GM18867 (cell line): ENCODE measurements around the gene TRIM47.
A peak's percentile ranks its signal among the peaks of the same experiment; 100 is the strongest.

ENCODE experiments used
- ATAC-seq: cut with Tn5 transposase; IDR thresholded peaks from one replicate; pipeline ENCODE4 v1.9.1; 2021; ENCODE audit warnings: mild to moderate bottlenecking, moderate library complexity; ENCODE audit not compliant: unreplicated experiment

TRIM47 gene

DNA sequence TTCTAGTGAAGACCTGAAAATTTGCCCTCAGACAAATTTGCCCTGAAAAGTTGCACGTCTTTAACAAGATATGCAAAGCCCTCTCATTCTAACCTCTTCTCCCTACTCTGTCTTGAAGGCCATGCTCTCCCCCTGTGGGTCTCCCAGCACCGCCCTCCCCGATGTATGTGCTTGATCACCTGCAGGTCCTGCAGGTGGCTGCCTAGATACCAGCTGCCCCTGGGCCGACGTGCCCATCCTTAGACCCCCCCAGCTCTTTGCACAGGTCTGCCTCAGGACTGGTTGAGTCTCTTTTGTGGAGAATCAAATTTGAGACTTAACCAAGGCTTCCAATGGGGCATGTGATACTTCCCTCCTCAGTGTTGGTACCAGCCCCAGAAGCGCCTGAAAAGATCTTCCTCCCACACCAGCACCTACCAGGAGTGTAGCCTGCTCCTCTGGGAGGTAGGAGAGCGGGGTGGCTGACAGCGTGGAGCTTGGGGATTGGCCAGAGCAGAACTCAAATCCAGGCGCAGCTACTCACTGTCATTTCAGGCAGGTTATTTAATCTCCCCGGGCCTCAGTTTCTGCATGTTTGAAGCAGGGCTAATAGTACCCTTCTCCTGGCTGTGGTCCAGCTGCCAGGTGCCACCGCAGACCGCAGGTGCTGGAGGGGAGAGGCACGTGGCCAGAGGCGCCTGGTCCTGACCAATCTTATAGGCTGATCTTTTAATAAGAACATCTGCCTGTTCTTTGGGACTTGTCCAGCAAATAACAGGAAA lies 30.9 kb upstream of the TRIM47 start:
- ATAC-seq = no peak

DNA sequence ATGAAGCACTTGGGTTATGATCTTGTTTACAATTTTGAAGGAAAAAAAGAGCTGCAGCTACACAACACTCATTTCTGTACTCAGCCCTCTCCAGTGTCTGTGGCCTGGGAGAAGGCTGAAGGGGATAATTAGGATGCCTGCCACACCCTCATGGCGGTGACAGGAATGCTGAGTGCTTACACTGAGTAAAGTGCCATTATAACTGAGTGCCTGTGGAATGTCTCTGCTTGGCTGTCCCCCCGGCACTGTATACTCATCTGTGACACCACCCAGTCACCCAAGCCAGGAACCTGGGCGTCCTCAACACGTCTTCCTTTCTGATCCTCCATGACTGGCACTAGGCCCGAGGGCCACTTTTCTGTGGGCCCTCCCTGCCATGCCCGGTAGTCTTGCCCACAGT lies 29.8 kb upstream of the TRIM47 start:
- no peak for ATAC-seq

DNA sequence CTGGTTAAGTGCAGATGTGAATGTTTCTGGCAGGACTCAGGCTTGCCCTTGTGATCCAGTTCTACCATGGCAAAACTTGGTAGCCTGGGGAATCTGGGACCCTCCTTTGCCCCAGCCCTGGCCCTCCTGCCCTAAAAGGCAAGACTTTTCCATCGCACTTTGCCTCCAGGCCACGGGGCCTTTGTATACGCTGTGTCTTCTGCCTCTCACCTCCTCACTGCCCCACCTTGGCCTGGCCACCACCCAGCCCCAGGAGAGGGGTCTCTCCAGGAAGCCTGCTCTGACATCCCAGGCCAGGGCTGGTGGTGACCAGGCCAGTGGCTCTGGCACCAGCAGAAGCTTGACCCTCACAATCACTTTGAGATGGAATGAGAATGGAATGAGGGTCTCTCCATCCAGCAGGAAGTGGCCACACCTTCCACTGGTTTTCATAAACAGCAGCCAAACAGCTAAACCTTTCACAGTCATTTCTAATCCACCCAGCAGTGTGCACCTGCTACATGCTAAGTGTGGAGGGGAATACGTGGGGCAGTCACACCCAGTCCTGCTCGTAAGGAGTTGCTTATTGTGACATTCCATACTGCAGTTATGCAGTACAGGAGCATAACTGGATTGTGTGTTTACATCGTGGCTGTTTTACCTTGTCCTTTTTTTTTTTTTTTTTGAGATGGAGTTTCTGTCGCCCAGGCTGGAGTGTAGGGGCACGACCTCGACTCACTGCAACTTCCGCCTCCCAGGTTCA lies 27.9 kb upstream of the TRIM47 start:
- no peak for ATAC-seq

DNA sequence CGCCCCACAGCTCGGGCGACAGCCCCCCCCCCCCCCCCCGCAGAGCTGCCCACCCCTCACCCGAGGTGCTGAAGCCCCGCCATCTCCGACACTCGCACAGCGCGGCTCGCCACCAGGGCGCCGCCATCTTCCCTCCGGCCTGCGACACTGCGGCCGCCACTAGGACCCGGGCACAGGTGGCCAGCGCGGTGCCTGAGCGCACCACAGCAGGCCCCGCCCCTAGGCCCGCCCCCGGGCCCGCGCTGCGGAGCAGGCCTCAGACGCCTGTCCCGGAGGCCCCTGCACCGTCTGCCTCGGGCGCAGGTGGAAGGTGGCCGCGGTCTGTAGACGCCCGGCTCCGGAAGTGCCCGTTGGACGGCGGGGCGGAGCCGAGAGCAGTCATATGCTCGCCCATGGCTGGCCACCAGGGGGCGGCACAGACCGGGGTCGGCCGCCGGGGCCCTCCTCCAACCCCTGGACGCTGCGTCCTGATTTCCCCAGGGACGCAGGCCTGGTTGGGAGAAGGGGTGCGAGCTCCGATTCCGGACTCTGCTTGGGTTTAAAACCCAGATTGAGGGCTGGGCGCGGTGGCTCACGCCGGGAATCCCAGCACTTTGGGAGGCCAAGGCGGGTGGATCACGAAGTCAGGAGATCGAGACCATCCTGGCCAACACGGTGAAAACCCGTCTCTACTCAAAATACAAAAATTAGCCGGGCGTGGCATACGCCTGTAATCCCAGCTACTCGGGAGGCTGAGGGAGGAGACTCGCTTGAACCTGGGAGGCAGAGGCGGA lies 26.6 kb upstream of the TRIM47 start, which contains the start of gene MRPL38:
MRPL38 (minus strand) TSS at position 136 of the 773 bp plus-strand sequence; CDS start at position 127, 9 bp downstream.
- ATAC-seq = peak; percentile 88

DNA sequence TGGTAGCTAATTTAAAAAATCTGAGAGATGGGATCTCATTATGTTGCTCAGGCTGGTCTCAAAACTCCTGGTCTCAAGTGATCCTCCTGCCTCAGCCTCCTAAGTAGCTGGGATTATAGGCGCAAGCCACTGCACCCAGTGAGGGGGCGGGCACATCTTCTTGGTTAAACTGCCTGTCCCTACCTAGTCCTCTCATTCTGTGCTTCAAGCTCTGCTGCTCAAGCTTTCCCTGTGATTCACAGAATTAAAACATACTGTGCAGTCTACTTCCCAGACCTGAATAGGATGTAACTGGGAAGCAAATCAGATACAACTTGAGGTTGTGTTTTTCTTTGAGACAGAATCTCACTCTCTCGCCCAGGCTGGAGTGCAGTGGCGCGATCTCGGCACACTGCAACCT lies 24.0 kb upstream of the TRIM47 start:
- no peak for ATAC-seq

DNA sequence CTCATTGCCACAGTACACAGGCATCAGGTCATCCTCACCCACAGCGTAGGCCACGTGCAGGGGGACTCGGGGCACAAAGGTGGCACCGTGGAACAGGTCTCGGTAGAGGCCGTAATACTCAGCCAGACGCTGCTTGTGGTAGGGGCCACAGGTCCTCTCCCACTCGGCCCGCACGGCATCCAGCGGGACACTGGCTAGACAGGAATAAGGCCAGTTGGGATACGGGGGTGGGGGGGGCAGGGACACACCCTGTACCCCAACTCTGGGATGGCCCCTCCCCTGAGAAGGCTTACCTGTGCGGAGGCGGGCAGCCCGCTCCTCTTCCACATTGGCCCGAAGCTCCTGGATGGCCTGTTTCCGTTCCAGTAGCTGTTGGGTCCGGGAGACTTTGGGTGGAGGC lies 23.3 kb upstream of the TRIM47 start:
- no peak for ATAC-seq

DNA sequence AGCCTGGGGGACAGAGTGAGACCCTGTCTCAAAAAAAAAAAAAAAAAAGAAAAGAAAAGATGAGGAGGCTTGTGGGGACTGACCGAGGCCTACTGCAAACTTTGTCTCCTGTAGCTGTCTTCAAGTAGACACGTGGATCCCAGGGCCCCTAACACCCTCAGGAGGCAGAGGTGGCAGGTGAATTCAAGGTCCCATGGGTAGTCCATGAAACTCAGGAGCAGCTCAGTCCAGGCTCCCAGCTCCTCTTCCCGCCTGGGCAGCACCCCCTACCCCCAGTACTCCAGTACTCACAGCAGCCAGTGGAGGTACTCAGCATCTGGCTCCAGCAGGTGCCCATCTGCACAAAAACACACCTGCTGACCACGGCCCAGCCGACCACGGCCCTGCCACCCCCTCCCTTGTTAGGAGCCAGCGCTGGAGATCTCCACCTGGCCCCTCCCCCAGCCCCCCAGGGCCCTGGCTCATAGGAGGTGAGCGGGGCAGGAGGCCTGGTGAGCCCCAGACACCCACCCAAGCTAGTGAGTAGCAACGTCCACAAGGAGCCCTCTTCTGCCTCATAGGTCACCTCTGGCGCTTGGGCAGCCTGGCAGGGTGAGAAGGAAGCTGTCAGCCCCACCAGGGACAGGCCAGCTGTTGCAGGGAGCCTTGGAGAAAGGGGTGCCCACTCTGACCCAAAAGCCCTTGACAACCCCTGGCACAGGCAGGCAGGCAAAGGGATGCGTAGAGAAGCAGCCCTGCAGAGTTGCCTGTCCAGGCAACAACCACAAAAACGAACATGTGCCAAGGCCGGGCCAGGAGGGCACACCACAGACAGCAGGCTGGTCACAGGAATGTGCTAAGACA lies 22.5 kb upstream of the TRIM47 start:
- no peak for ATAC-seq

DNA sequence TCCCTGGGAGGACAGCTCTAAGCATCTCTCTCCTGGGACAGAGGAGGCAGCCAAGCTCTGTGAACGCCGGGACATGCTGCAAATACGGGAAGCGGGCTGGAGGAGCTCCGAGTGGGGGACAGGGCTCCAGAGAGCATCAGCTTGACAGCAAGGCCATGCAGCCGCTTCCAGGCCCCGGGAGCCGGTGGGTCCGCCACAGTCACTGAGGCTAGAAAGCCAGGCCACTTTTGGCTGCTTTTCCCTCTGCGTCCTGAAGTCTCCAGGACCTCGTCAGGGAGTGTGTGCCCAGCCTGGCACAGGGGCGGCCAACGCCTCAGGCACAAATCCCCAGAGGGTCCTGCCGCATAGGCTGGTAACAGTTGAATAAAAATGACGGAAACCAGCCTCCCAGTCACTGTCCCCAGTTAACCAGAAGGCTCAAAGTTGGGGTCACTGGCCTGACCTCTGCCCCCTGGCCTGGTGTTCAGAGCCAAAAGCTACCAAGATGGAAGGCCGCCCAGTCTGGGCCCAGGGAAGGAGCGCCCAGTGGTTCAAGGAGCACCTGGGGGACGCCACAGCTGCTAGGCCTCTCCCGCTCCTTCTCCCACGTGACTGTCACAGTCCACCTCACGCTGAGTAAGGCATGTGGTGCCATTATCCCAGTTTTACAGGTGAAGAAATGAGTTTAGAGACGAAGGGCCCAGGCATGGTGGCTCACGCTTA lies 21.5 kb upstream of the TRIM47 start:
- no peak for ATAC-seq

DNA sequence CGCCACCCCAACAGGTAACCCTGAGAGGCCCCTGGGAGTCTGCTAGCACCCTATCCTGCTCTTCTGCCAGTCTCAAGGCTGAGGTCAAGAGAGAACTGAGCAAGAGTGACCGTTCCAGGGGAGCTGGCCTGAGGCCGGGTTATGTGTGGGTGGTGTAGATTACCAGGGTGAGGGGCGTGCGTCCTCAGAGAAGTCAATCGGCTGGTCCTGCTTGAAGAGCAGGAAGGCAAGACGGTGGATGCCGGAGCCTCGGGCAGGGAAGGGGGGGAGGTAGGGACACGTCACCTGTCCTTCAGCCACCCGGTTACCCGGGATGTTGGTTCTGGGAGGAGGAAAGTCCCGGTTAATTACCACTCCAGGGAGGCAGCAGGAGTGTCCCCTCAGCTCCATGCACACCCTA lies 21.0 kb upstream of the TRIM47 start:
- no peak for ATAC-seq

DNA sequence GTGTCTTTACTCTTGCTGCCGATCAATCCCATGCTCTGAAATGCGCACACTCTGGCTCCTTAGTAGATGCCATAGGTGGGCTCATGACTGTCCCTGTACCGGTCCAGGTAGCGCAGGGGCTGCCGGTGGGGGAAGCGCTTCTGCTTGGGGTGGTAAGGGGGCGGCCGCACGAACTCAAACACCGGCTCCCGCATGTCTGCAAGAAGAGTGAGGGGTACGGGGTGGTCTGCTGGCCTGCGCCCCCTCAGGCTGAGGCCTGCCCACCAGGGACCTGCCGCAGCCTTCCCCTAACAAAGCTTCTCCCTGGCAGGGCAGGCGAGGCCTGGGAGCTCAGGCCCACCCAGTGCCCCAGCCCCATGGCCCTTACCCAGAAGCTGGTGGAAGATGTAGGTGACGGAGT lies 20.4 kb upstream of the TRIM47 start:
- ATAC-seq = no peak

DNA sequence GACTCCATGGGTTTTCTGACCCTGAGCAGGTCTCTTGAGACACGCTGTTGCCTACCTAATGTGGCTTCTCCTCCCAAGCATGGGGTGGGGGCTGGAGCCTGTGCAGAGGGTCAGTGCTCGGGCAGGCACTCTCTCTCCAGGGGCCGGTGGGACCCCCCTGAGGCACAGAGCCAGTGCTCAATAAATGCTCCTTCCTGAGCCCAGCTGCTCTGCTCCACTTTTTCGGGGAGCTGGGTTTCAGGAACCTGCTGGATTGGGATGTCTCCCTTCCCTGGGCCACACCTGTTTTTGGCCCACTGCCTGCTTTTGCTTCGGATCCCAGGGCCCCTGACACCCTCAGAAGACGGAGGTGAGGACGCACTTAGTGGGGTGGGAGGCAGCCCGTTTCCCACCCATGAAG lies 19.7 kb upstream of the TRIM47 start:
- ATAC-seq = no peak

DNA sequence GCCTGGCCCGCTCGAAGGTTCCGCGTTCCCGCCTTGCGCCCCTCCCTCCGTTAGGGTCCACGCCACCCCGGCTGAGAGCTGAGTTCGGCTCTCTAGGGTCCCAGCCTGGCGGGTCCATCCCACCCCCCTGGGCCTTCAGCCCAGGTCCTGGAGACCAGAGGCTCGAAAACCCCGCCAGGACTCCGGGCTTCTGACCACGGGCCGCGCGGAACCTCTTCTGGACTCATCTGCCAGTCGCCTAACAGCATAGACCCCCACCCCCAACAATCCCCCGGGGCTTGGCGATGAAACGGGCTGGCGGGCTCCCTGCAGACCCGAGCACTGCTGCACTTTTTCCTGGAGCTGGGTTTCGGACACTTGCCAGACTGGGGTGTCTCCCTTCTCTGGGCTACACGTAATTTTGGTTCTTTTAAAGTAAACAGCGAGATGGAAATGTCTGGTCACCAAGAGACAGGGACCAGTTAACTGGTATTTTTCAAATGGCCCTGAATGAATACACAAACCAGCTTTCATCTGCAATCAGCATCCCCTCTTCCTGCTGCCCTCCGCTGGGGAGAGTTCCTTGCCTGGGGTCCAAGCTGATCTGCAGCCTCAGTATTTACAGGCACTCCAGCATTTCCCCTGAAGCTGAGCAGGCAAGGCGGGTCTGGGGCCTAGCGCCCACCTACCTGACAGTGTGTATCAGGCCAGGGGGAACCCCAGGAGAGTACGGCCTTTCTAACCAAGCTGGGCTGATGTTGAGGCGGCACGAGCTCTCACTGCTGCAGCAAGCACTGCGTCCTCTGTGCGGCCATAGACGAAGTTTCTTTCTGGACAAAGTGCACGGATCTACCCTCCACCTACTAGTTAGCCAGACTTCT lies 19.0 kb upstream of the TRIM47 start:
- ATAC-seq = no peak

DNA sequence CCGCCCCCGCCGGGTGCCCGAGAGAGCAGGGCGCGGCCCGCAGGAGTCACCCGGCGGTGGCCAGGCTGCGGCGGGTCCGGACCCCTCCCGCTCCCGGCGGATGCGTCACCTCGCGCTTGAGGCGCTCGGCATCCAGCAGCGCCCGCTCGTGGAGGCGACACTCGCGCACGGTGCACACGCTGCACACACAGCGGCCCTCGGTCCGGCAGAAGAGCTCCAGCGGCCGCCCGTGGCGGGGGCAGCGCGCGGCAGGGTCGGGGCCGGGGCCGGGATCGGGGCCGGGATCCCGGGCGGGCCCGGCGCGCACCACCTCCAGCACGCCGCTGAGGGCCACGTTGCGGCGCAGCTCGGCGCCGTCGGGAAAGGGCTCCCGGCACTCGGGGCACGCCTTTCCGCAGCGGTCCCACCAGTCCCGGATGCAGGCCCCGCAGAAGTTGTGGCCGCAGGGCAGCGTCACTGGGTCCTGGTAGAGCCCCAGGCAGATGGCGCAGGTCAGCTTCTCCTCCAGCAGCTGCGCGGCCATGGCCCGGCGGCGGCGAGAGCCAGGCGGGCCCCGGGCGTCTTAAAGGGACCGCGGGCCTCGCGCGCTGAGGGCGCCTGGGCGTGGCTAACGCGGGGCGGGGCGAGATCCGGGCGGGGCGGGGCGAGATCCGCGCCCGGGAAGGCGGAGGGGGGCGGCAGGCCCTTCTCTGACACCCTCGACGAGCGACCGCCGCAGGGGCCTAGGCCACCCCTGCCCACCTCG lies 18.2 kb upstream of the TRIM47 start, which contains the start of gene TRIM65:
TRIM65 (minus strand) TSS at position 537 of the 745 bp plus-strand sequence; CDS start at position 523, 14 bp downstream.
- peak; percentile 56 for ATAC-seq

DNA sequence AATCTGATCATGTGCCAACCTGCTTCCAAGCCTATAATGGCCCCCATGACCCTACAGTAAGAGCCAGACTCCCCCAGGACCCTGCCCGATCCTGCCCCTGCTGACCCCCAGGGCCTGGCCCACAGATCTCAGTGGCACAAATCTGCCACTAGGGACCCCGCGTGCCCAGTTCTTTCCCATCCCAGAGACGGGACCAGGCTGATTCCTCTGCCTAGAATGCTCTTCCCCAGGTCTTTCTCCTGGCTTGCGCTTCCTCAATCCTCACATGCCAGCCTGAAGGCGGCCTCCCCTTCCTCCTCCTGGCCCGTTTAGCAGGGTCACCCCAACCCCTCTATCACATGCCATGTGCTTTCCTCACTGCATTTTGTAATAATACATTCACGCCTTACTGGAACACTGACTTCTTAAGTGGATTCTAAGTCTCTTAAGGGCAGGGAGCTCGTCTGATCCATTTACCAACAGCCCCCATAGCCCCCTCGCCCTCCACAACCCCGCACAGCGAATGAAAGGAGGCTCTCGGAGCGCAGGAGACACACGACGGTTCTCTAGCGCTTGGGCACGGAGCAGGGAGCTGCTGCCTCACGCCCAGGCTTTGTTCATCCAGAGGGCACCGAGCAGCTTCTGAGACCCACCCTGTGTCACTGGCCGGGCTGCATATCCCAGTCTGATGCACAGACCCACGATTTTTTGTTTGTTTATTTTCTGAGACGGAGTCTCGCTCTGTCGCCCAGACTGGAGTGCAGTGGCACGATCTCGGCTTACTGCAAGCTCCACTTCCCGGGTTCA lies 17.2 kb upstream of the TRIM47 start:
- no peak for ATAC-seq

DNA sequence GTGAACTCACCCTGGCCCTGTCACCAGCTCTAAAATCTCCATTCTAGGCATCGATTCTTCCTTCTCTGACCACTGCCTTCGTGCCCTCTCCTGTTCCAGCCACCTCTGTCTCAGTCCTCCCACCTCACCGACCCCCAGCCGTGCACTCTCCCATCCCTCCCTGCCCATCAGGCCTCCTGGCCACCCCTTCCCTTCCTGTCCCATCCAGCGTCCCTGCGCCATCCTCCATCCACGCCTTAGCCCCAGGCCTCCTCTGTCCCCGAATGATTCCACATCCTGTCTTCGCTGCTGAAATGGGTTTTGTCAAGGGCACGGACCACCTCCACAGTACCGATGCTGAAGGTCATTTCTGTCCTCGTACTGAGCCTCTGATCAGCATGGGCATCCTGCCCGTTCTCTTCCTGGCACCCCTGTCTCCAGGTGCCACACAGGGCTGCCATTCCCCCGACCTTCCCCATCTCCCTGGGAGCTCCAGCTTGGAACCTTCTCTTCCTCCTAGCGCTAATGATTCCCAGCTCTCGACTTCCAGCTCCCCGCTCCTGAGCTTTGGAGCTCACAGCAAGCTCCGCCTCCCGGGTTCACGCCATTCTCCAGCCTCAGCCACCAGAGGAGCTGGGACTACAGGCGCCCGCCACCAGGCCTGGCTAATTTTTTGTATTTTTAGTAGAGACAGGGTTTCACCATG lies 15.8 kb upstream of the TRIM47 start:
- no peak for ATAC-seq

DNA sequence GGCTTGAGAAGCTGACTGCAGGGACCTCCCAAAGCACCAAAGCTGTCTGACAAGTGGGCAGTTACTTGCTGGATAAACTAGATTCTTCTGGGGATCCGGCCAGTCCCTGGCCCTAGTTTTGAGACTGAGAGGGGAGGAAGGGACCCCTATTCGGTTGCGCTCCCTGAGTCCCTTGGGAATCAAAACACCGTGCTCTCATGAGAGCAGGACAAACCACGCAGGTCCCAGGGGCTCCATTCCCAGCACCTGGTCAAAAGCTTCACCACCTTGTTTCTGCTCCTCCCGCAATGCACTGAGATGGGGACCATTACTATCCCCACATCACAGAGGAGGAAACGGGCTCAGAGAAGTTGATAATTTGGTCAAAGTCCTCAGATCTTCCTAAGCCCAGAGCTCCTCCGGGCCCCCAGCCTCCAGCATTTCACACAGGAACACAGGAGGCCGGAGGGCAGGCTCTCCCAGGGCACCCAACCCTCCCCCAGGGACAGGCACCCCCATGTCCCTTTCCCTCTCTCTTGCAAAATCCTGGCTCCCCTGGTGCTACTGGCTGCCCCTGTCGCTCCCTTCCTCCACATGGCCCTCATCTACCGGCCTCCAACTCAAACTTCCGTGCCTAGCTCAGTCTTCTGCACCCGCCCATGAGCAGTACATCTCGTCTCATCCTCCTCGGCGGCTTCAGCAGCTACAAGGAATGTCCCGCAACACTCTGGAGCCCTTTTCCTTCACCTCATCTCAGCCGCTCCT lies 15.1 kb upstream of the TRIM47 start:
- ATAC-seq = no peak
